Progenitor cell of endocrine pancreas (in vitro differentiated cells): ENCODE results near the gene TBC1D25. TPM values are rescaled to one million over a fixed set of nuclear protein-coding genes. Genes with fewer than 3 reads are reported as not detected.
"Not testable (repeated sequence)": the region's sequence is repeated elsewhere in the genome, so short reads cannot be mapped to it uniquely, and the experiment has no call there.

Experiments
- DNase-seq: peaks from one replicate; pipeline ENCODE4 v3.0.0; 2021; ENCODE audit warnings: low spot score; ENCODE audit not compliant: unreplicated experiment
- H3K27ac Mint-ChIP-seq: 2 replicates; pipeline ENCODE4 v1.8.0; 2021; ENCODE audit warnings: mild to moderate bottlenecking, moderate library complexity, mixed read lengths
- H3K27me3 Mint-ChIP-seq: 2 replicates; pipeline ENCODE4 v1.8.0; 2021; ENCODE audit warnings: mixed read lengths
- H3K36me3 Mint-ChIP-seq: 2 replicates; pipeline ENCODE4 v1.8.0; 2022; ENCODE audit warnings: mixed read lengths; ENCODE audit not compliant: insufficient read depth
- H3K4me1 Mint-ChIP-seq: 2 replicates; pipeline ENCODE4 v1.8.0; 2021; ENCODE audit warnings: low read depth, mixed read lengths
- H3K4me3 Mint-ChIP-seq: 2 replicates; pipeline ENCODE4 v1.8.0; 2021; ENCODE audit warnings: low read depth, mild to moderate bottlenecking, moderate library complexity, mixed read lengths
- H3K9me3 Mint-ChIP-seq: 2 replicates; pipeline ENCODE4 v1.8.0; 2021; ENCODE audit warnings: low read depth, mixed read lengths
- CTCF ChIP-seq: fragments of 200-600 bp; sonication (generic); IDR thresholded peaks from one replicate; pipeline ENCODE4 v1.5.0; 2021; ENCODE audit warnings: antibody characterized with exemption, mild to moderate bottlenecking; ENCODE audit not compliant: unreplicated experiment
- total RNA-seq: library from RNA; stranded (reverse); gene quantifications from 2 replicates; pipeline ENCODE4 v1.2.1, GENCODE V29; 2021

The TBC1D25 gene
- total RNA-seq, 1 donor from 2014 or later: 12.6 TPM

GRCh38 chrX:48514868-48515460 lies 24.6 kb upstream of the TBC1D25 start:
- Mint-ChIP-seq H3K4me1 (no peaks in the 10 kb centered on the region), H3K27me3 (no peaks in the 10 kb centered on the region), H3K27ac (no peak overlapping the region), H3K36me3 (peaks cover 2% of the 10 kb centered on the region), H3K9me3 (peaks cover 4% of the 10 kb centered on the region), H3K4me3 (no peak overlapping the region)
- no peak for DNase-seq
- TF ChIP-seq CTCF: no peak

- H3K27me3 Mint-ChIP-seq: no peaks in the 10 kb centered on the region
- no peak for TF ChIP-seq CTCF
- H3K27ac Mint-ChIP-seq: no peak overlapping the region
- H3K4me1 Mint-ChIP-seq: peaks cover 2% of the 10 kb centered on the region
- DNase-seq: no peak
- peaks cover 3% of the 10 kb centered on the region for H3K9me3 Mint-ChIP-seq
- H3K36me3 Mint-ChIP-seq: no peaks in the 10 kb centered on the region
- H3K4me3 Mint-ChIP-seq: no peak overlapping the region
Observed at GRCh38 chrX:48515842-48516241, 23.7 kb upstream of the TBC1D25 start.

- peaks cover 7% of the 10 kb centered on the region for H3K9me3 Mint-ChIP-seq
- no peak overlapping the region for H3K4me3 Mint-ChIP-seq
- H3K4me1 Mint-ChIP-seq: peaks cover 5% of the 10 kb centered on the region
- H3K27me3 Mint-ChIP-seq: no peaks in the 10 kb centered on the region
- DNase-seq: no peak
- TF ChIP-seq CTCF: no peak
- no peak overlapping the region for H3K27ac Mint-ChIP-seq
- H3K36me3 Mint-ChIP-seq: no peaks in the 10 kb centered on the region
Observed at GRCh38 chrX:48516285-48516684, 23.2 kb upstream of the TBC1D25 start.

GRCh38 chrX:48516987-48517386 lies 22.5 kb upstream of the TBC1D25 start:
- Mint-ChIP-seq H3K36me3 (no peaks in the 10 kb centered on the region), H3K27ac (no peak overlapping the region), H3K27me3 (no peaks in the 10 kb centered on the region), H3K4me3 (no peak overlapping the region), H3K4me1 (peaks cover 5% of the 10 kb centered on the region), H3K9me3 (peaks cover 7% of the 10 kb centered on the region)
- no peak for TF ChIP-seq CTCF
- no peak for DNase-seq

DNA sequence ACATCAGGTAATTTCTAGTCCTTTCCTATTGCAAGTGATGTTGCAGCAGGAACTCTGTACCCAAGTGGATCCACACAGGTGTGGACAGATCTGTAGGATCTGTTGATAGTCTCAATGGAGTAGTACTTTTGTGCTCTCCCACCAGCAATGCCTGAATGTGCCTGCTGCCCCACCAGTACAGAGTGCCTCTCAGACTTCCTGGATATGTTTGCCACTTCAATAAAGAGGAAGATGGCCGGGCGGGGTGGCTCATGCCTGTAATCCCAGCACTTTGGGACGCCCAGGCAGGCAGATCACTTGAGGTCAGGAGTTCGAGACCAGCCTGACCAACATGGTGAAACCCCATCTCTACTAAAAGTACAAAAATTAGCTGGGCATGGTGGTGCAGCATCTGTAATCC lies 20.0 kb upstream of the TBC1D25 start:
- DNase-seq, H3K9me3 Mint-ChIP-seq, H3K36me3 Mint-ChIP-seq, H3K27me3 Mint-ChIP-seq, H3K27ac Mint-ChIP-seq, H3K4me1 Mint-ChIP-seq, H3K4me3 Mint-ChIP-seq: not testable (repeated sequence)

DNA sequence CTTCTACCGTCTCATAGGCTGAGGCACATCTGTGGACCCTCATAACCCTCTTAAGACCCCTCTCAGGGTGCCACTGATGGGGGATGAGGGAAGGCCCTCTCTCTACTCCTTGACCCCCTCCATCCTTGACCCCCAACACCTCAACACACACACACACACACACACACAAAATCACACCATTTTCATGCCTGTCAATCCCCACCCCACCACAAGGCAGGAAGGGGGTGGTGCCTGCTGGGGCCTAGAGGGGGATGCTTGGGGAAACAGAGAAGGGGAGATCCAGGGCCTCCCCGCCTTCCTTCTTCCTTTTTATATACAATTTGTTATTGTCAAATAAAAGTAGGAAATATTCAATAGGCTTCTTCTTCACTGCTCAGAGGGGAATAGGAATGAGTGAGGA lies 19.1 kb upstream of the TBC1D25 start:
- no peak for TF ChIP-seq CTCF
- Mint-ChIP-seq H3K4me3 (peak overlapping the region; percentile 87), H3K27ac (no peak overlapping the region), H3K9me3 (peaks cover 7% of the 10 kb centered on the region), H3K36me3 (peaks cover 1% of the 10 kb centered on the region), H3K27me3 (no peaks in the 10 kb centered on the region), H3K4me1 (peaks cover 8% of the 10 kb centered on the region)
- DNase-seq: no peak
